ENCODE measurements around the gene UBAC2.

DNA sequence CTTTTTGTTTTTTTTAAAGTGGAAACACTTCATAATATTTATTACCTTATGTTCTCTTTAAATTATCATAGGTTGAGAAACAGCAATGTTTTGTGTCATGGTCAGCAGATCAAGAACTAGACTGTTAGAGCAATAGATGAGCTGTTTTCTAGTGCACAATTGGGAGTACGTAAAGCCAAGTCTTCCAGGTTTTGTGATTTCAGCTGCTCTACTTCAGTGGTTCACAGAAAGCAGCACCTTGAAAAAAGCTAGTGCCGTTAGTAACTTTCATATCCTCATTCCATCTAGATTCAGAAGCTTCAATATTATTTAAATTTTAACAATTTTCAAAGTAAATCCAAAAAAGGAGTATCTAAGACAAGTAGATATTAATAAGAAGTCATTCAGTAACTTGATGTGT is 55.6 kb downstream of the UBAC2 start:
- TF ChIP-seq EZH2phosphoT487 (IDR thresholded peaks at IDR 0.05; ENCODE audit: low read depth, severe bottlenecking, unreplicated experiment) (no peak), CTCF (IDR thresholded peaks at IDR 0.05; ENCODE audit: poor library complexity) (no peak), EZH2 (IDR thresholded peaks at IDR 0.05; ENCODE audit: borderline replicate concordance) (no peak)

All from hepatocyte (in vitro differentiated cells).